ENCODE measurements around the gene WNT3A. TPM values are rescaled to one million over a fixed set of nuclear protein-coding genes. Genes with fewer than 3 reads are reported as not detected.
"Not testable (repeated sequence)": the region's sequence is repeated elsewhere in the genome, so short reads cannot be mapped to it uniquely, and the experiment has no call there.

WNT3A gene
- total RNA-seq, 1 donor from 2014 or later, result not detected

- H3K4me1 Mint-ChIP-seq (ENCODE audit: low read depth); H3K27me3 Mint-ChIP-seq (ENCODE audit: insufficient read depth); H3K27ac Mint-ChIP-seq; DNase-seq (ENCODE audit: low spot score); intact Hi-C loops (cut with micrococcal nuclease); H3K9me3 Mint-ChIP-seq; H3K4me3 Mint-ChIP-seq; H3K36me3 Mint-ChIP-seq (ENCODE audit: low read depth): not testable (repeated sequence)
Observed at GRCh38 chr1:228019722-228020083, 12.9 kb downstream of the WNT3A start.

- intact Hi-C loops (cut with micrococcal nuclease), result no loop called here
- no peak for DNase-seq (ENCODE audit: low spot score)
- Mint-ChIP-seq H3K36me3 (ENCODE audit: low read depth) (no peaks in the 10 kb centered on the region), H3K4me1 (ENCODE audit: low read depth) (no peaks in the 10 kb centered on the region), H3K27ac (no peak overlapping the region), H3K9me3 (no peaks in the 10 kb centered on the region), H3K4me3 (no peak overlapping the region), H3K27me3 (ENCODE audit: insufficient read depth) (peaks cover 3% of the 10 kb centered on the region)
Observed at GRCh38 chr1:228020686-228021354, 14.0 kb downstream of the WNT3A start.

GRCh38 chr1:228021355-228022030, 14.7 kb downstream of the WNT3A start:
- intact Hi-C loops (cut with micrococcal nuclease), result no loop called here
- H3K9me3 Mint-ChIP-seq, result no peaks in the 10 kb centered on the region
- H3K36me3 Mint-ChIP-seq (ENCODE audit: low read depth), result no peaks in the 10 kb centered on the region
- no peaks in the 10 kb centered on the region for H3K4me1 Mint-ChIP-seq (ENCODE audit: low read depth)
- DNase-seq (ENCODE audit: low spot score), result no peak
- no peak overlapping the region for H3K27ac Mint-ChIP-seq
- no peak overlapping the region for H3K4me3 Mint-ChIP-seq
- peaks cover 3% of the 10 kb centered on the region for H3K27me3 Mint-ChIP-seq (ENCODE audit: insufficient read depth)

GRCh38 chr1:228022571-228023293, 15.9 kb downstream of the WNT3A start:
- no peaks in the 10 kb centered on the region for H3K9me3 Mint-ChIP-seq
- H3K36me3 Mint-ChIP-seq (ENCODE audit: low read depth), result no peaks in the 10 kb centered on the region
- H3K27ac Mint-ChIP-seq, result no peak overlapping the region
- DNase-seq (ENCODE audit: low spot score), result no peak
- intact Hi-C loops (cut with micrococcal nuclease), result no loop called here
- no peak overlapping the region for H3K4me3 Mint-ChIP-seq
- no peaks in the 10 kb centered on the region for H3K4me1 Mint-ChIP-seq (ENCODE audit: low read depth)
- H3K27me3 Mint-ChIP-seq (ENCODE audit: insufficient read depth), result peaks cover 10% of the 10 kb centered on the region

DNA sequence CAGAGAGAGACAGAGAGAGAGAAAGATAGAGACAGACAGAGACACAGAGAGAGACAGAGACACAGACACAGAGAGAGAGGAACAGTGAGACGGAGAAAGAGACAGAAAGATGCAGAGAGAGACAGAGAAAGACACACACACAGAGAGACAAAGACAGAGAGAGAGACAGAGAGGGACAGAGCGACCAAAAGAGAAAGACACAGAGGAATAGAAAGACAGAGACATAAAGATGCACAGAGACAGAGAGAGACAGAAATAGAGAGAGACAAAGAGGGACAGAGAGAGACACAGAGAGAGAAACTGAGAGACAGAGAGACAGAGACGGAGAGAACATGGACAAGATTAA, 16.5 kb downstream of the WNT3A start:
- Mint-ChIP-seq H3K9me3 (no peaks in the 10 kb centered on the region), H3K27ac (no peak overlapping the region), H3K36me3 (ENCODE audit: low read depth) (no peaks in the 10 kb centered on the region), H3K4me1 (ENCODE audit: low read depth) (no peaks in the 10 kb centered on the region), H3K4me3 (no peak overlapping the region), H3K27me3 (ENCODE audit: insufficient read depth) (peaks cover 13% of the 10 kb centered on the region)
- no peak for DNase-seq (ENCODE audit: low spot score)
- intact Hi-C loops (cut with micrococcal nuclease), result no loop called here

GRCh38 chr1:228029281-228029680, 22.5 kb downstream of the WNT3A start:
- peaks cover 12% of the 10 kb centered on the region for H3K27me3 Mint-ChIP-seq (ENCODE audit: insufficient read depth)

GRCh38 chr1:228030451-228031201, 23.8 kb downstream of the WNT3A start:
- Mint-ChIP-seq H3K27me3 (ENCODE audit: insufficient read depth) (peaks cover 10% of the 10 kb centered on the region), H3K4me1 (ENCODE audit: low read depth) (no peaks in the 10 kb centered on the region), H3K4me3 (no peak overlapping the region), H3K27ac (no peak overlapping the region), H3K9me3 (no peaks in the 10 kb centered on the region), H3K36me3 (ENCODE audit: low read depth) (no peaks in the 10 kb centered on the region)
- DNase-seq (ENCODE audit: low spot score), result no peak
- intact Hi-C loops (cut with micrococcal nuclease), result no loop called here

More at GRCh38 chr1:228029281-228029680, 22.5 kb downstream of the WNT3A start:
- intact Hi-C loops (cut with micrococcal nuclease), result no loop called here
- Mint-ChIP-seq H3K27ac (no peak overlapping the region), H3K4me1 (ENCODE audit: low read depth) (no peaks in the 10 kb centered on the region), H3K36me3 (ENCODE audit: low read depth) (no peaks in the 10 kb centered on the region), H3K9me3 (no peaks in the 10 kb centered on the region), H3K4me3 (no peak overlapping the region)
- no peak for DNase-seq (ENCODE audit: low spot score)

DNA sequence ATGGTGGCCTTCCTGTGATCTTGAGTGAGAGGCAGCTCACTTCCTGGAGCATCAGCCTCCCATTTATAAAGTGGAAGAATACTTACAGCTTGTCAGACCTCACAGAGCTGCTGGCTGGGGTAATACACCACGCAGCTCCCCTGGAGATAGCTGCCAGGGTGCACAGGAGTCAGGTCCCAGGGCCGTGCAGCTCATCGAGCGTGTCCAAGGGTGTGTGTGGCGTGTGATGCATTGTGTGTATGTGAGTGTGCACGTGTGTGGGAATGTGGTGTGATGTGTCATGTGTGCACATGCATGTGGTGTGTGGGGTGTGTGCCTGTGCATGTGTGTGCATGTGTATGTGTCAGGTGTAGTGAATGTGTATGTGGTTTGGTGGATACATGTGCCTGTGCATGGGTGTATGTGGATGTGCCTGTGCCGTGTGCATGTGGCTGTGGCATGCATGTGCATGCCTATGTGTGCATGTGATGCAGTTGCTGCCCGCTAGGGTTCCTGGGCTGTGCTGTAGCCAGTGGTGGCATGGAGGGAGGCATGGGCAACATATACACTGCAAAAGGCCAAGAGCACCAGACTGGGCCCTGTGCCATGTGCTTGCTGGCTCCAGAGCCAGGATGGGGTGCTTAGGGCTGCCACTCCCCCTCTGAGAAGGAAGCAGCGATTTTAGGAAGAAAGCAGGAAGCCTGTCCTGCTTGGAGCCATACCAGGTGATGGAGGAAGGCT, 24.6 kb downstream of the WNT3A start:
- H3K9me3 Mint-ChIP-seq, result no peaks in the 10 kb centered on the region
- H3K27ac Mint-ChIP-seq, result no peak overlapping the region
- no peak overlapping the region for H3K4me3 Mint-ChIP-seq
- H3K4me1 Mint-ChIP-seq (ENCODE audit: low read depth), result no peaks in the 10 kb centered on the region
- intact Hi-C loops (cut with micrococcal nuclease), result no loop called here
- H3K27me3 Mint-ChIP-seq (ENCODE audit: insufficient read depth), result peaks cover 12% of the 10 kb centered on the region
- no peaks in the 10 kb centered on the region for H3K36me3 Mint-ChIP-seq (ENCODE audit: low read depth)
- no peak for DNase-seq (ENCODE audit: low spot score)

DNA sequence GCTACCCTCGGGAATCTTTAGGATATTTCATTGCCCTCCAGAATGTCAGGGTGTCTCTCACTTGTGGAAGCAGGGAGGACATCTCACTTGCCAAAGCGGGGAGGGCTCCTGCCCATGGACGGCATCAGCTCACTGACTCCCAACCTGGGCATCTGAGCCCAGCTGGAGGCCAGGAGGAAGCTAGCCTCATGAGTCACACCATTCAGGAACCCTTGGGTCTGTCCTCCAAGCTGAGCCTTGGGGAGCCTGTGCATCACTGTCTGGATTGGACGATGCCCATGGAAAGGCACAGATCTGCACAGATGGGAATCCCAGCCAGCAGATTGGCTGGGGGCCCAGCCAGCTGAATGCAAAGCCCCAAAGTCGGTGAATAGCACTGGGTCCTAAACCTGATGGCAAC, 25.2 kb downstream of the WNT3A start:
- Mint-ChIP-seq H3K4me1 (ENCODE audit: low read depth) (no peaks in the 10 kb centered on the region), H3K27ac (no peak overlapping the region), H3K4me3 (no peak overlapping the region), H3K36me3 (ENCODE audit: low read depth) (no peaks in the 10 kb centered on the region), H3K9me3 (no peaks in the 10 kb centered on the region), H3K27me3 (ENCODE audit: insufficient read depth) (peaks cover 9% of the 10 kb centered on the region)
- intact Hi-C loops (cut with micrococcal nuclease), result no loop called here
- no peak for DNase-seq (ENCODE audit: low spot score)

DNA sequence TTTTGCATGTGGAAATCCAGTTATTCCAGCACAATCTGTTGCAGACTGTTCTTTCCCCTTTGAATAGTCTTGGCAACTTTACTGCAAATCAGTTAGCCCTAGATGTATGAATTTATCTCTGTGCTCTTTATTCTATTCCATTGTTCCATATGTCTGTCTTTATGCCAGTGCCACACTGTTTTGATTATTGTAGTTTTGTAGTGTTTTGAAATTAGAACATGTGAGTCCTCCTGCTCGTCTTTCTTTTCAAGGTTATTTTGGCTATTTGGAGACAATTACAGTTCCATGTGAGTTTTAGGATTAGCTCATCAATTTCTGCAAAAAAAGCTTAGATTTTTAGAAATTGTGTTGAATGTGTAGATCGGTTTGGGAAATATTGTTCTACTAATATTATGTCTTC, 26.6 kb downstream of the WNT3A start:
- no peaks in the 10 kb centered on the region for H3K4me1 Mint-ChIP-seq (ENCODE audit: low read depth)
- no peak overlapping the region for H3K27ac Mint-ChIP-seq
- peaks cover 6% of the 10 kb centered on the region for H3K27me3 Mint-ChIP-seq (ENCODE audit: insufficient read depth)
- H3K4me3 Mint-ChIP-seq, result no peak overlapping the region
- H3K36me3 Mint-ChIP-seq (ENCODE audit: low read depth), result no peaks in the 10 kb centered on the region
- H3K9me3 Mint-ChIP-seq, result no peaks in the 10 kb centered on the region
- intact Hi-C loops (cut with micrococcal nuclease), result no loop called here
- no peak for DNase-seq (ENCODE audit: low spot score)

DNA sequence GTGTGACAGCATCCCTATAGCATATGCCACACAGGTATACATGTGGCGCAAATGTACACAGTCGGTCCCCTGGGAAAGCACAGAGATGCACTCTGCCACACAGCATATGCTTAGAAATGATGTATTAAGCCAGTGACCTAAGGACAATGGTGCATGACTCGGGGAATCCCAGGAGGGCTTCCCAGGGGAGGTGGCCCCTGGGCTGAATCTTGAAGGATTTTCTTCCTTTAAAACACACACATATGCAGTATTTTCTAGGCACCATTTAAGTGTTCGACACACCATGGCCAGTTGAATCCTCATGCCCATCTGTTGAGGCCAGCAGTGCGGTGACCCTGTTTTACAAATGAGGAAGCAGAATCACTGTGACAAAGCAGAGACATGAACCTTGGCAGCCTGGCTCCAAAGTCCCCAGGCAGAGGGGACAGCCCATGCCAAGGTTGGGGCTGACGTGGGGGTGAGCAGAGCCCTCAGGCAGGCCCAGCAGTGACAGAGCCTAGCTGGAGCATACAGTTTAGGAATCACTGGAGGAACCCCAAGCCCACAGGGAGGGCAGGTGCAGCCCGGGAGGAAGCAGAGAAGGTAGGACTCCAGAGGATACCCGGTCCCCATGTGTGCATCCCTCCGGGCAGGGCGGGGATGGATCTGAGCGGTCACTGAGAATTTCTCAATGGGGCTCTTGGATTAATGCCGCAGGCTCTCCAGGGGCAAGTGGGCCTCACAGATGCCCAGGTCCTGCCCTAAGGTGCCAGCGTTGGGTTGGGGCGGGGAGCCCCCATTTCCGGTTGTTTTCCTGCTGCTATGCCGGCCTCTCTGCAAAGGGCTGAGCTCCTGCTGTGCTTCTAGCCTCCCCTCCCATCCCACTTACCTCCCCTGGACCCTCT, 28.4 kb downstream of the WNT3A start:
- Mint-ChIP-seq H3K4me3 (no peak overlapping the region), H3K27ac (no peak overlapping the region), H3K27me3 (ENCODE audit: insufficient read depth) (peaks cover 13% of the 10 kb centered on the region), H3K36me3 (ENCODE audit: low read depth) (no peaks in the 10 kb centered on the region), H3K4me1 (ENCODE audit: low read depth) (no peaks in the 10 kb centered on the region), H3K9me3 (no peaks in the 10 kb centered on the region)
- intact Hi-C loops (cut with micrococcal nuclease), result no loop called here
- no peak for DNase-seq (ENCODE audit: low spot score)

DNA sequence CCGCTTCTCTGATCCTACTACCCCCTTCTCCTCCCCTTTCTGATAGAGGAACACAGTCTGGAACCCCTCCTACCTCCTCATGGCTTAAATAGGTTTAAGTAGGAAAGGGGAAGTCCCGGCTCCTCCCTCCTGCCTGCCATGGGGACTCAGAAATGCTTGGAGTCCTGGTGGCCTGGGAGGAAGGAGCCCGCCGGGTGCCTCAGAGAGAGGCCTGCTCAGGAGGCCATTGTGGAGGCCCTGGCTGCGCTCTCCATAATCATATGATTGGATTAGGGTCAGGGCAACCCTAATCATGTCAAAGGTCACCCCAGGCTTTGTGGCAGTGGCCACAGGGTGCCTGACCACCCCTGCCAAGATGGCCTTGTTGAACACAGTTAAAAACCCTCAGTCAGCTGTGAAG, 29.0 kb downstream of the WNT3A start:
- no peaks in the 10 kb centered on the region for H3K9me3 Mint-ChIP-seq
- H3K4me1 Mint-ChIP-seq (ENCODE audit: low read depth), result no peaks in the 10 kb centered on the region
- H3K27ac Mint-ChIP-seq, result no peak overlapping the region
- peaks cover 13% of the 10 kb centered on the region for H3K27me3 Mint-ChIP-seq (ENCODE audit: insufficient read depth)
- DNase-seq (ENCODE audit: low spot score), result no peak
- H3K4me3 Mint-ChIP-seq, result no peak overlapping the region
- intact Hi-C loops (cut with micrococcal nuclease), result no loop called here
- H3K36me3 Mint-ChIP-seq (ENCODE audit: low read depth), result no peaks in the 10 kb centered on the region

Data from activated T-helper 1 cell treated with anti-CD3 and anti-CD28 coated beads, Interleukin-12 subunit alpha, Interleukin-12 subunit beta, Interleukin-2, Interleukin-4 antibody, amounts not matched to agents 30 ng/mL and 10 ng/mL and 1 ng/mL, durations not matched to agents 14 hours and 24 hours and 36 hours (primary cell).